ENCODE measurements around the gene STARD9.
A peak's percentile ranks its signal among the peaks of the same experiment; 100 is the strongest.

STARD9 gene

DNA sequence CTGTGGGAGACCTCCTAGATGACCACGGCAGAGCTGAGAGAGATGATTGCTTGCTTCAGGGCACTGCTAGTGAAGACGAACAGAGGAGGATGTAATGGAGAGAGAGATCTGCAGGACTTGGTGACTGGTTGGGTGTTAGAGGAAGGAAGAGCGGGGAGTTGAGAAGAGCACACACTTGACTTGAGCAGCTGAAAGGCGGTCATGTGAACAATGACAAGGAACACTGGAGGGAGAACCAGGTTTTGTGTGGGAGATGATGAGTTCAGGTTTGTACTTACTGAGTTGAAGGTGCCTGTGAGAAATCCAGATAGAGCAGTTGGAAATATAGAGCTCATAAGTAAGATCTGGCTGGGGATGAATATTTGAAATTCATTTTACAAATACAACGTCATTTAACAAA, 121.2 kb downstream of the STARD9 start:
- no peak for DNase-seq

DNA sequence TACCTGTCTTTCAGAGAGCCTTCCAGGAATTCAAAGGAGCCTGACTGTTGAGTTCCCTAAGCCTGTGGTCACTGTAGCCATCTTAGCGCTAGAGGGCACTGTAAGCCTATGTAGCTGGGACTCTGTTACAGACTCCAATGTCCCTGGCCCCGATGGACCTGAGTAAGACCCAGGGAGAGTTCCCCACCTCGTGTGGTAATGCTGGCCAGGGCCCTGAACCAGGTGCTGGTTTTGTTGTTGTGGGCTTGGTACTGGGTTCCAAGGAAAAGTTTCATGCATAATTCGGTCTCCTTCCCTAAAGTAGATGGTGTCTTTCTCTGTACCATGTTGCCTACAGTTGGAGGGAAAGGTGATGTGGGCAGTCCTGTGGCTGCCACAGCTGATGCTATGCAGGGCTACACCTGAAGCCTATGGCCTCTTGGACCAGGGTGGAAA, 129.1 kb downstream of the STARD9 start:
- no peak for DNase-seq

DNA sequence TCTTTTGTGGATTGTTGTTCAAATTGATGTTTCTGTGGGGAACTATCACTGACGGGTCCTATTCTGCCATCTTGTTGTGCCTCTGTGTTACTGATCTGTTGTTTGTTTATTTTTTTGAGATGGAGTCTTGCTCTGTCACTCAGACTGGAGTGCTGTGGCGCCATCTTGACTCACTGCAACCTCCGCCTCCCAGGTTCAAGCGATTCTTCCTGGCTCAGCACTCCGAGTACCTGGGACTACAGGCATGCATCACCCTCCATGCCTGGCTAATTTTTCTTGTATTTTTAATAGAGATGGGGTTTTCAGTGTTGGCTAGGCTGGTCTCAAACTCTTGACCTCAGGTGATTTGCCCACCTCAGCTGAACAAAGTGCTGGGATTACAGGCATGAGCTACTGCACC, 129.9 kb downstream of the STARD9 start:
- DNase-seq, result no peak

DNA sequence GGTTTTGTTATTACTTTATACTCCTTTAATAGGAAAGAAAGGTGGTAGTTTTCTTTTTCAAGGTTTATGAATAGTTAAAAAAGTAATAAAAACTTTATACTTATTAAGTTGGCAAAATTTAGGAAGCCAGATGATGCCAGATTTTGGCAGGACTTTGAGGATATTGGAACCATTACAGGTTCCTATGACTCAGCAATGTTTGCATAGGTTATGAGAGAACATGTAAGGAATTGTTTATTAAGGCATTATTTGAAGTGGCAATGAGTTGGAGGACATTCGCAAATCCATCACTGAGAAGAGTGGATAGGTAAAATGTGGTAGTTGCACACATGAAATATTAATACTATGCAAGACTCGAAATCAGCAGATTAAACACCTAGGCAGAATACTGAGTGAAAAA, 131.7 kb downstream of the STARD9 start:
- no peak for DNase-seq

DNA sequence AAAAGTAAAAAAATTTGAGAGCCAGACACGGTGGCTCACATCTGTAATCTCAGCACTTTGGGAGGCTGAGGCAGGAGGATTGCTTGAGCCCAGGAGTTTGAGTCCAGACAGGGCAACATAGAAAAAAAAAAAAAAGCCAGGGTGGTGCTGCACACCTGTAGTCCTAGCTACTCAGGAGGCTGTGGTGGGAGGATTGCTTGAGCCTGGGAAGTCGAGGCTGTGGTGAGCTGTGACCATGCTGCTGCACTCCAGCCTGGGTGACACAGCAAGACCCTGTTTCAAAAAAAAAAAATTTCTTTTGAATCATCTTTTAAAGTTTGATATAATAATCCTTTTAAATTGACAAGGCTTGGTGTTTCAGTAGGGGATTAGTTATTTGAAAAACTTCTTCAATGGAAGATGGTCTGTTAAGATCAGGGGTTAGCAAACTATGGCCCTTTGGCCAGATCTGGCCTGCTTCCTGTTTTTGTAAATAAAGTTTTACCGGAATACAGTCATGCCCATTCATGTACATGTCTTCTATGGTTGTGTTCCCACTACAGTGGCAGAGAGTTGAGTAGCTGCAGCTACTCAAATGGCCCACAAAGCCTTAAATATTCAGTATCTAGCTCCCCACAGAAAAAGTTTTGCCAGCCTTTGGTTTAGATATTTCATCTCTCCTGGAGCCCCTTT, 132.6 kb downstream of the STARD9 start:
- DNase-seq, result no peak

DNA sequence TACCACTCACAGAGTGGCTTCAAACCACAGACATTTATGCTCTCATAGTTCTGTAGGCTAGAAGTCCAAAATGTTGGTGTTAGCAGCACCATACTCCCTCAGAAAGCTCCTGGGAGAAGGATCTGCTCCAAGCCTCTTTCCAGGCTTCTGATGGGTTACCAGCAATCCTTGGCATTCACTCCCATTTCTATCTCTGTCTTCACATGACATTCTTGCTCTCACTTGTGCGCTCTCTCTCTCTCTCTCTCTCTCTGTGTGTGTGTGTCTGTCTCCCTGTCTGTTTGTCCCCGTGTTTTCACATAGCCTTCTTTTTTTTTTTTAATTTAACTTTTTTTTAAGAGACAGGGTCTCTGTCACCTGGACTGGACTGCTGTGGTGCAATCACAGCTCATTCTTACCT, 135.3 kb downstream of the STARD9 start:
- no peak for DNase-seq

DNA sequence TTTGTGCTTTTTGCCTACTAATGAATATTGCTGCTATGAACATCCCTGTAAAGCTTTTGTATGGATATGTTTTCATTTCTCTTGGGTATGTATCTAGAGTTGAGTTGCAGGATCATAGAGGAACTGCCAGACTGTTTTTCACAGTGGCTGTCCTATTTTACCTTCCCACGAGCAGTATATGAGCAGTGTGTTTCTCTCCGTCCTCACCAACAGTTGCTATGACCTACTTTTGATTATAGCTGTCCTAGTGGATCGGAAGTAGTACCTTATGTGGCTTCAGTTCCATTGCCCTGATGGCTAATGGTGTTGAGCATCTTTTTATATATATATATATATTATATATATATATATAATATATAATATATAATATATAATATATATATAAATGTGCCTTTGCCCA, 136.3 kb downstream of the STARD9 start:
- no peak for DNase-seq

DNA sequence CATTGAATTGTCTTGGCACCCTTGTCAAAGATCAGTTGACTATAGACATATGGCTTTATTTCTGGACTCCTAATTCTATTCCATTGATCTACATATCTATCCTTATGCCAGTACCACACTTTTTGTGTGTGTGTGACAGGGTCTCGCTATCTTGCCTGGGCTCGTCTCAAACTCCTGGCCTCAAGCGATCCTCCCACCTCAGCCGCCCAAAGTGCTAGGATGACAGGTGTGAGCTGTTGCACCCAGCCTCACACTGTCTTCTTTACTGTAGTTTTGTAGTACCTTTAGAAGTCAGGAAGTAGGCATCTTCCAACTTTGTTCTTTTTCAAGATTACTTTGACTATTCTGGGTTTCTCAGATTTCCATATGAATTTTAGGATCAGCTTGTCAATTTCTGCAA, 137.2 kb downstream of the STARD9 start:
- DNase-seq, result no peak

DNA sequence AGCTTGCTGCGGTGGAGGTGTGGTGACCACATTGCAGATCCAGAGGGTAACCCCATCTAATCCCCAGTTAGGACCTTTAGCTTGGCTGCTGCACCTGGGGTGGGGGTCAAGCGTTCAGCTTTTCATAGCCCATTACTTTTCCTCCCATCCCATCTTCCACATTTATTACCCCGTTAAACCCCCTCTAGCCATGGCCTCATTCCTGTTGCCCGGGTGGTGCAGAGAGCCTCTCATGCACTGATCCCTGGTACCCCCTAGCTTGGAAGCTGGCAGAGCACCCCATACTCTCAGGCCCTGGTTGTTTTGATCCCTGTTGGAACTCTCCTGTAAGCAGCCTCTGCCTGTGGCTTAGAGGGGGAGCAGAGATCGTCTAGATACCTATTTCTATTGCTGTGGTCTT, 140.7 kb downstream of the STARD9 start:
- no peak for DNase-seq

DNA sequence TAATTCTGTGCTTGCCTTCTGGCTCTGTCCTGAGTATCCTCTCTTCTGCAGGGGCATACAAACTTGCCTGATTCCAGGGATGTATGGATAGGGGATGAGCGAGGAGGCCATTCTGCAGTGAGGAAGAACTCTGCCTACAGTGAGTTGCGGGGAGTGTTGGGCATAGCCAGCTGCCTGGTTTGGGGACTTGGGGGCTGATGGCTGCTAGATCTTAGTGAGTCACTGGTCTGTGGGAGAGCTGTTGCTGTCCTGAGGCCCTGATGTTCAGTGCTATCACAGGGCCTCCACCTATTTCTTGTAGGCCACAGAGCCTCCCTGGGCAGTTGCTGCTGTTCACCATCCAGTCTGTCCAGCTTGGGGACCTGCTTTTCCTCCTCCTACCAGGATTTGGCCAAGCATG, 141.2 kb downstream of the STARD9 start:
- DNase-seq, result no peak

DNA sequence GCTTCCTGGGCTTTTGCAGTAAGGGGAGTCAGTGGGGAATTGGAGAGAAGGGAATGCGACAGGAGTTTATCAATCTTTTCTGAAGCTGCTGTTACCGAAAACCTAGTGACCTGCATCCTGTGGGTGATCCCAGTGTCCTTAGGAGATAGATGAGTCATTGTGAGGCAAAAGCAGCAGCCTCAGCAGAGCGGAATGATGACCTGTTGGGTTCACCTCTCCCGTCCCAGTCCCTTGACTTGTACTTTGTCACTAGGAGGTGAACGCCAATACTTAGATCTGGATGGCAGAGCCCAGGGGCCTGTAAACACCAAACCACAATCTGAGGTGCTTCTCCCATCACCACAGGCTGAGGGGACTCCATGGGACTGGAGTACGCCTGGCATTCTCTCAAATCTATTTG, 143.6 kb downstream of the STARD9 start:
- no peak for DNase-seq

DNA sequence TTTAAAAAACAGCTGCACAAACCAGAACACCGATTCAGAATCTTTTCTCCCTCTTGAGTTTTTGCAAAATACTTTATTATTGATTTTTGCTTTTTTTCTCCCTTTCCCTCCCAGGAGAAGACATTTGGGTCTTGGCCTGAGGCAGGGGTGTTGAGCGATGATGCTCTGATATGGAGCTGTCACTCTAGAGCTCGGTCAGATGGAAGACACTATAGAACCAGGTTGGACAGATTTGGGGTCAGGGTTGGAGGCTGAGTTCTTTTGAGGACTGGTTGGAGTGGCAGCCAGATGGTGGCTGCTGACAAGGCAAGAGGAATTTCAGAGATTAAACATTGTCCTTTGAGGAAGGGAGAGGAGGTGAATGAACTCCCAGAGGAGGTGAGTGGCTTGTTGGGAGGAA, 144.7 kb downstream of the STARD9 start:
- DNase-seq, result no peak

DNA sequence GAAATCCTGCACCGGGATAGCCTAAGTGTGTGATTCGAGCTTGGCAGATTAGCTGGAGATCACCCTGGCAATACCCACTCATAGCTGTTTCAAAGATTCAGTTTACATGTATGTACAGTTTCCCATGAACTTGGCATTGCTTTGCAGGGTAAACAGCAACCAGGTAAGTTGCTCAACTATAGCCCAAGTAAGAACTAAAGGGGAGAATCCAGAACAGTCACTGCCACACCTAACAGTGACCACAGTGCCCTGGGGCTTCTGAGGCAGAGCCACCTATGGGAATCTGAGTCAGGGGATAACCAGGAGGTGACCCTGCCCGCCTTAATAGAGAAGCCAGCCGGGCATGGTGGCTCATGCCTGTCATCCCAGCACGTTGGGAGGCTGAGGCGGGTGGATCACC, 145.6 kb downstream of the STARD9 start:
- DNase-seq, result no peak

DNA sequence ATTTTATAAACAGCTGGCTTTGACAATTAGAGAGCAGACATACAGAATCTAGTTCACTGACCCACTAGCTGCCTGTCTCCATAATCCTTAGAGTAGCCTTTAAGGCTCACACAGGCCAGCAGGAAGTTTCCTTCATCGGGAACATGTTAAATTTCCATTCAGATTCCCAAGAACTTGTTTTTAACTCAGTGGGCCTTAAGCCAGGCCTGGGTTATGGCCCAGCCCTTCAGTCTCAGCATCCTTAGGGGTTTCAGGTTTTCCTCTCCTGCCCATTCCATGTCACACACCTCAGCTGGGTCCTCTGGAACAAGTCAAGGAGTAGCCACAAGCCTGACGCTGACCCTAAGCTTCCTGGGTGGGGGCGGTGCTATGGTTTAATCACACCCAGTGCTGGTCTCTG, 146.5 kb downstream of the STARD9 start:
- no peak for DNase-seq

DNA sequence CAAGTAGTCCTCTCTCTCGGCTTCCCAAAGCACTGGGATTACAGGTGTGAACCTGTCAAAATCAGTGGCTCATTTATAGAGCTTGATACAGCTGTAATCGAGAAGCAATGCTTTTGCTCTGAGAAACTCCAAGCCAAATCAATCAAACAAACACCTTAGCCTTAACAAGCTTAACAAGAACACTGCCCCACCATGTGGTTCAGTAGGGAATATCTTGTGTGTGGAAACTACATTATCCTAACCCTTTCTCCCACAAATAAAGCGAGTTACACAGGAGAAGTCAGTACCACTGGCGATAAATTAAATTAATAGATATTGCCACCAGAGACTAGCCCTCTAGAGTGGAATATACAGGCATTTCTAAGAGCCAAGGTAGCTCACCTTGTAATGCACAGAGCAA, 147.7 kb downstream of the STARD9 start:
- DNase-seq, result no peak

DNA sequence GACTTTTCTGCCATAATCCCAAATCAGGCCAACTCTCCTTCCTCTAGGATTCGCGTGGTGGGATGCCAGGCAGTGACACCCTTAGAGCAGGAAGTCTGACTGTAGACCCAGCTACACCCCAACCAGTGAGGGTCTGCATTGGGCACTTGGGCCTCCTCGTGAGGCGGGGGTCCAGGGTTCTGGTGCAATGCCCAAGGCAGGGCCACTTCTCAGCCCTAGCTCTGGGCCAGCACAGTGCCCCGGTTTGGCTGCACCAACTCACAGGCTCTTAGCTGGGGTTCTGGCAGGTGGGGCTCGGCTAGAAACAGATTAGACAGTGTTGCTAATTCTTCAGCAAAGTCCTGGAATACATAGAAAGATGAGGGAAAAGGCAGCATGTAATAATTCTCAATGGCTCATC, 148.9 kb downstream of the STARD9 start:
- DNase-seq, result no peak

DNA sequence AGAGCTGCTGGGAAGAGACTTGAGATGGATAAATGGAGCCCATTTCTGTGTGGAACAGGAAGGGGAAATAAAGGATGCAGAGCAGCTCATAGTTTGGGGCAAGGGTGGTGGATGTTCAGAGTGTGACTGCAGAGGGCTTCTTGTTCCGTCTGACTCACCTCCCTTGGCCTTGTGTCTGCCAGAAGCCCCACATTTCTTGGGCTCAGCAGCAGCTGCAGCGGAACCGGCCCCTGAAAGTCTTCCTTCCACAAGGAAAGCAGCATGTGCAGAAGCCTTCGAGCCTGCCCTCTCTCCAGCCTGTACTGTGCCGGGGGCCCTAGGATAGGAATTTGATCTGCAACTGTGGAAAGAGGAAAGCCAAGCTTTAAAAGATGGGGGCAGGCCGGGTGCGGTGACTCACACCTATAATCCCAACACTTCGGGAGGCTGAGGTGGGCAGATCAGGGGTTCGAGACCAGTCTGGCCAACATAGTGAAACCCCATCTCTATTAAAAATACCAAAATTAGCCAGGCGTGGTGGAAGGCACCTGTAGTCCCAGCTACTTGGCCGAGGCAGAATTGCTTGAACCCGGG, 150.0 kb downstream of the STARD9 start:
- no peak for DNase-seq

DNA sequence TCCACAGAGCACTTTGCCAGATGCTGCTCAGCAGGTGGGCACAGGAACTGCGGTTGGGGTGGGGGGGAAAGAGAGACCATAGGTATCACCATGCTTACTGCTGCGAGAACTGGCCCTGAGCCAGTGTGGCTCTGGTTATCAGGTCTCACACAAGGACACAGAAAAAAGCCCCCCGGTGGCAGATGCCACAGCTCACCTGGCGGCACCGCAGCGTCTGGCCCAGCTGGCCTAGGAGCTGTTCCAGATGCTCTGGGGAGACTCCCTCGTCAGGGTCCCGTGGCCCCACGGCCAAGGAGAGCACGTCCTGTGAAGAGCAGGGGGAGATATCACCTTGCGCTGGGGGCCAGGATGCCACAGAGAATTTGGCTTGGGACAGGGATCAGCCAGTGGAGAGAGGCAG, 150.7 kb downstream of the STARD9 start:
- no peak for DNase-seq

DNA sequence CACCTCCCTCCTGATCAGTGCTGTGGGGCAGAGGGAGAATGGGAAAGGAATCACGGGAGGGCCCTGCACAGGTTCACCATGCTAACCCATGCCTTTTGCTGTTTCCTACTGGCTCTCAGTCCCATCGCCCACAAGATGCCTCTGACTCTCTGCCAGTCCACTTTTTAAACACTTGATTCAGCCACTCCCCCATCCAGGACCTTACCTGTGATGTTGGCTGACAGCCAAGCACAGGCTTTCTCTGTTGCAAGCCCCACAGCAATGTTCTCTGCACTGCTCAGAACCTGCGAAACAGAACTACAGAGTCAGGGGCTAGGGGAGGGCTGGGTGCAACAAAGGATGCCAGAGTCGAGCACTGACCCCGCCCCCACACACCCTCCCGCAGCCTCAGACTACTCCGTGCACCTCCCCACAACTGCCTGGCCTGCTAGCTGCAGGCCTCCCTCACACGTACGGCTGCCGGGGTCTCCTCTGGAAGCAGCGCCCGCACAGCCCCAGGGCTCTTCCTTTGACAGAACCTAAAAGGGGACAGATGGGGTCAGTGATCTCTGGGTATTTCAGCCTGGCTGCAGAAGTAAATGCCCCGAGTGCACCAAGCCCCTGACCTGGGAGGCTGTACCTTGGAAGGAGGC, 152.5 kb downstream of the STARD9 start:
- DNase-seq, result peak; percentile 54

DNA sequence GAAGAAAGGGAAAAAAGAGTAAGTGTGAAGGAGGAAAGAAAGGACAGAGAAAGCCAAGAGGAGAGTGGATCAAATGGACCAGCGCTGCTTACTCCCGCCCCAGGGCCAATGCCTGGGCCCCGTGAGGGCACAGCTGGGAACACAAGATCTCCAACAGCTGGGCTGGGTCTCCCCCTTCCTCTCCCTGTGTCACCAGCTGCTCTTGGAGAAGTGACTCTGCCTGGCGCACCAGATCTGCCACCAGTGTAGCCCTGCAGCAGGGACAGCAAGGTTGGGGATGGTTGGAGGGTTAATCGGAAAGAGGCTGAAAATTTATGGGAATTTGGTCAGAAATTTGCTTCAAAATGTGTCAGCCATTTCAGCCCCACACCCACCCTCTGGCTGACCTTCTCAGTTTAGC, 153.2 kb downstream of the STARD9 start:
- DNase-seq, result no peak

DNA sequence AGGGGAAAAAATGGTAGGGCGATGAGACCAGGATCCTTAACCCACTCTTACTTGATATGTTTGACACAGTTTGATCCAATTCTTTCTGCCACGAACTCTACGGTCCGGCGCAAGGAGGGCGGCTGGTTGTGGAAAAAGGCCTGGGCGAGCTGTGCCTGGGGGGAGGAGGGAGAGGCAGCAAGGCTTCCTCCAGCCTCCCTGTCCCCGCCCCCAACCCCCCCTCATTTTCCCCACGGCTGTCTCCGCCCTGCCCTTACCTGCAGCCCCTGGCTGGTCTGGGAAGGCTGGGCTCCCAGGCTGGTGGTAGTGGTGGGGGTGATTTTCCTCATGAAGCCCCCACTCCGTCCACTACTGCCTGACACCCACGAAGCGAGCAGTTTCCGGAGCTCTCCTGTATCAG, 153.6 kb downstream of the STARD9 start:
- DNase-seq, result no peak

DNA sequence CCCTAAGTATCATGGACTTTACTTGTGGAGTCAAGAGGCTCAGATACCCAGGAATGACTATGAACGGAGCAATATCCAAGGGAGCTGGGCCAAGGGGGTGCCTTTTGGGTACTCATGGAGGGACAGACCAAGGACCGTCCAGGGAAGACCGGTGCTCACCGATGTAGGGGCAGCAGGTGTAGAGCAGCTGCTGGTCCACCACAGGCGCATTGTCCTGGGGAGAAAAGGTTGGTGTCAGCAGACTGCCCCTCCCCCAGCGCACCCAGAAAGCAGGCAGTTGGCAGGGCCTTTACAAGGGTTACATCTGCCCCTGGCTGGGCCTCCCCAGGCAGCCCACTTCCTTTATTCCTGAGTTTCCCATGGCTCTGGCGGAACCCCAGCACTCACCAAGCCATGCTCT, 154.0 kb downstream of the STARD9 start:
- DNase-seq, result no peak

DNA sequence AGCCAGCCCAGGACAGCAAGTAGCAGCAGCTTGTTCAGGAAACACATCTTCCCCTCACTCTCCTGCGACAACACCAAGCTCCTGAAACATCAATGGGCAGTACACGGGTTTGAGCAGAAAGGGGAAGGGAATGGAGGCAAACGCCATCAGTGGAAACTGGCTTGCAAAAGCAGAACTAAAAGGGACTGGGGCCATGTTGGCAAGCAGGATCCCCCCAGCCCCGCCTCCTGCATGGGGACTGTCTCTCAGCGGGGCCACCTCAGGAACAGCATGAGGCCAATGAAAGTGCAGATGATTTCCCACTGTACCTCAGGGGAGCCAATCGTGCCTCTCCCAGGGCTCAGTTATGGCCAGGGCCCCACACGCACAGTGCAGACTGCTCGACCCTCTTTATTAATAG, 154.7 kb downstream of the STARD9 start:
- no peak for DNase-seq

DNA sequence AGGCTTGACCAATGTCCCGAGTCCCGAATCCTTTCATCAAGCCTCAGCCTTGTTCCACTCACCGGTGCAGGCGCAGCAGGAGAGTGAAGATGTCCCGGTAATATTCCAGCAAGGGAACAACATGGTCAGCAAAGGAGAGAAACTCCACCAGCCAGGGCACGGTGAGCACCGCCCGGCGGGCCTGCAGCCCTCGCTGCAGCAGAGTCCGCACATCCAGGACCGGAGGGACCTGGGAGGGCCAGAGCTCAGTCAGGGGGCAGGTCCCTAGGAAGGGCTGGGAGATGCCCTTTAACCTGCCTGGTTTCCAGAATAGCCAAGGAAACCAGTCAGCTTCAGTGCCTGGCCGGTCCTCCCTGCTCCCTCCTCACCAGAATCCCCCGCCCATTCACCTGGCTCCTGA, 155.1 kb downstream of the STARD9 start:
- DNase-seq, result no peak

DNA sequence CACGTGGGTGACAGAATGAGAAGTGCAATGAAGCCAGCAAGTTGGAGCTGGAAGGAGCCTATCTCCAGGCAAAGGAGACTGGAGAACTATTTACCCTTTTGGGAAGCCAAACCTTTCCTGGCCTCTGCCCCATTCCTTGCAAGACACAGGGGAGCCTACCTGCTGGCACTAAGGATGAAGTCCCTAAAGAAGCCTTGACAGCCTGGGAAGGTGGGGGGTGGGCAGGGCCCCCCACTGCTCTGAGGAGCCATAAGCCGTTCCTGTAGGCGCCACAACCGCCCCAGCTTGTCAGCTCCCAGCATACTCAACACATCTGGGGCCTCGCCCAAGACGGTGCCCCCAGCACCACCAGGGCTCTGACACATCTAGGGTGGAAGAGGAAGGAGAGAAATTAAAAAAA, 156.1 kb downstream of the STARD9 start:
- no peak for DNase-seq
